Choroid plexus epithelial cell (primary cell): ENCODE data around the gene GALNT6.
A peak's percentile ranks its signal among the peaks of the same experiment; 100 is the strongest.

Source experiments
- DNase-seq: peaks from one replicate; pipeline ENCODE4 v3.0.0-alpha.2; 2010; ENCODE audit warnings: low read depth
- H3K4me3 ChIP-seq: 2 replicates; pipeline ENCODE4 v1.5.1; 2011; ENCODE audit warnings: low read depth, mild to moderate bottlenecking, control low read depth, low read length, moderate library complexity
- TF ChIP-seq, protein P1 (sequence below): conservative IDR thresholded peaks from 2 replicates; pipeline ENCODE4 v1.5.1; 2011; ENCODE audit warnings: low read depth, mild to moderate bottlenecking, control low read depth, inconsistent platforms, low read length, moderate library complexity

The GALNT6 gene

GRCh38 chr12:51359851-51360250 is 31.4 kb downstream of the GALNT6 start:
- no peak for DNase-seq
- TF ChIP-seq, protein P1, sequence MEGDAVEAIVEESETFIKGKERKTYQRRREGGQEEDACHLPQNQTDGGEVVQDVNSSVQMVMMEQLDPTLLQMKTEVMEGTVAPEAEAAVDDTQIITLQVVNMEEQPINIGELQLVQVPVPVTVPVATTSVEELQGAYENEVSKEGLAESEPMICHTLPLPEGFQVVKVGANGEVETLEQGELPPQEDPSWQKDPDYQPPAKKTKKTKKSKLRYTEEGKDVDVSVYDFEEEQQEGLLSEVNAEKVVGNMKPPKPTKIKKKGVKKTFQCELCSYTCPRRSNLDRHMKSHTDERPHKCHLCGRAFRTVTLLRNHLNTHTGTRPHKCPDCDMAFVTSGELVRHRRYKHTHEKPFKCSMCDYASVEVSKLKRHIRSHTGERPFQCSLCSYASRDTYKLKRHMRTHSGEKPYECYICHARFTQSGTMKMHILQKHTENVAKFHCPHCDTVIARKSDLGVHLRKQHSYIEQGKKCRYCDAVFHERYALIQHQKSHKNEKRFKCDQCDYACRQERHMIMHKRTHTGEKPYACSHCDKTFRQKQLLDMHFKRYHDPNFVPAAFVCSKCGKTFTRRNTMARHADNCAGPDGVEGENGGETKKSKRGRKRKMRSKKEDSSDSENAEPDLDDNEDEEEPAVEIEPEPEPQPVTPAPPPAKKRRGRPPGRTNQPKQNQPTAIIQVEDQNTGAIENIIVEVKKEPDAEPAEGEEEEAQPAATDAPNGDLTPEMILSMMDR = no peak
- no peak overlapping the region for H3K4me3 ChIP-seq

GRCh38 chr12:51358496-51358895 is 32.7 kb downstream of the GALNT6 start:
- TF ChIP-seq, protein P1 = no peak
- no peak overlapping the region for H3K4me3 ChIP-seq
- DNase-seq = no peak

- H3K4me3 ChIP-seq = no peak overlapping the region
- TF ChIP-seq, protein P1 = no peak
- DNase-seq = no peak
These were observed 33.7 kb downstream of the GALNT6 start for GRCh38 chr12:51357374-51358047.

DNA sequence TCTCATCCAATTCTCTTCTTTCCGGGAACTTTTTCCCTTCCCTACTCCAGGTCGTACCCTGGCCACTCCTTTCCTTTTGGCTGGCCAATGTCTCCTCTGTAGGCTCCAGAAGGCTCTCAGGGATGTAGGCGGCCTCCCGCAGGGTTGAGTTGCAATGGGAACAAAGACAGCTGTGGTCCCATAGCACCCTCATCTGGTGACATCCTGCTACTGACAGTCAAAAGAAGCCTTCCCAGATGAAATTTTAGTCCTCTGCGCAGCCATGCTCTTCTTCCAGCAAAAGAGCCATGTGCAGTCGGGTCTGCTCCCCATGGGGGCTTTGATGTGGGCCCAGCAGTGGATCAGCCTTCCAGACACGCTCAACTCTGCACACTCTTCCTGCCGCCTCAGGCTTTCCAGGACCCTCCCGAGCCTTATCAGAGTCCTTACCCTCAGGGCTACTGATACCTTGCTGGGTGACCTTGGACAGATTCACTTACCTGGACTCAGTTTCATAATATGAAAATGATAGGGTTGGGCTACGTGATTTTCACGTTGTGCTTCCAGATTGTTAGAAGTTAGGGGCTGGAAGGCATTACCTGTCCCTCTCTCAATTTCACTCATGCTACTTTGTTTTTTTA is 39.2 kb downstream of the GALNT6 start:
- H3K4me3 ChIP-seq = no peak overlapping the region
- DNase-seq = peak; percentile 88
- TF ChIP-seq, protein P1 = peak; percentile 94

- DNase-seq = peak; percentile 28
- no peak overlapping the region for H3K4me3 ChIP-seq
- TF ChIP-seq, protein P1 = no peak
These were observed 42.2 kb downstream of the GALNT6 start for GRCh38 chr12:51349026-51349425.

- no peak overlapping the region for H3K4me3 ChIP-seq
- TF ChIP-seq, protein P1 = no peak
- no peak for DNase-seq
These were observed 43.1 kb downstream of the GALNT6 start for GRCh38 chr12:51348116-51348515.

DNA sequence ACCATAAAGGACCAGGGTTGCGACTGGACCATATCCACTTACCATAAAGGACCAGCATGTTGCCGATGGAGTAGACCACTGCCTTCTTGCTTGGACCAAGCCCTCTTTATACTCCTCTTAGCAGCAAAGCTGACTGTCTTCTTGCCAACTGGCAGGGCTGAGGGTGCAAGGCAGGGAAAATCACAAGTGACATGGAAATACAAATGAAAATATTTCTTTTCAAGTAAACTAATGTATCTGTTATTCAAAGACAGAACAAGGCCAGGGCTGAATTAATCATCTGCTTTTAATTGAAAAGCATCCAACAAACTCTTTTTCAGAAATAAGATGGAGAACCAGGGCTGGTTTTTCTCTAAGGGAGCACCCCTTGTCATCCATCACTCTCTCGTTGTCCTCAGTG is 44.6 kb downstream of the GALNT6 start, which contains the start of gene CELA1:
CELA1 (minus strand) TSS at position 99 of the 400 bp plus-strand sequence; CDS start at position 58, 41 bp downstream.
- no peak for DNase-seq
- no peak within 1 kb of the TSS for H3K4me3 ChIP-seq
- TF ChIP-seq, protein P1 = no peak
